ENCODE results near the gene TRIM71. TPM values are rescaled to one million over a fixed set of nuclear protein-coding genes. Genes with fewer than 3 reads are reported as not detected.
A peak's percentile ranks its signal among the peaks of the same experiment; 100 is the strongest.

The TRIM71 gene
- total RNA-seq, 2 donors from 2014 or later, result not detected

DNA sequence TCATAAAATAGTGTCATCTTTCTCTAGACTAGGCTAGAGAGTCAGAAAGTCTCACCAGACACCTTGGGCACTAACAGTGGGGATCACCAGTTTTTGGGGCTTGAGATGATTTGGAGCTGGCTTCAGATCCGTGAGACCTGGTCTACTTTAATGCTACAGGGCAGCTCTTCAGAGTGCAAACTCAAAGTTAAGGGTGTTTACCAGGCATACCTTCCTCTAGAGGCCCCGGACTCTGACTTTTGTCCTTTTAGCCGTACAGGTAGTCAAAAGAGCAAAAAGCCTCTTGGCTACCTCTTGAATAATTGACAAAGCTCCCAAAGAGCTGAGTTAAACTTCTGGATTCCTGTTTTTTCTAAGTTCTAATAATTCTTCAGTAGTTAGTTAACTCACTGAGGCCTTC is 92.2 kb downstream of the TRIM71 start:
- Histone ChIP-seq H3K27ac (no peak overlapping the region), H3K4me3 (no peak overlapping the region), H3K36me3 (no peaks in the 10 kb centered on the region), H3K4me1 (no peaks in the 10 kb centered on the region), H3K27me3 (no peaks in the 10 kb centered on the region), H3K9me3 (no peaks in the 10 kb centered on the region)
- TF ChIP-seq CTCF (IDR thresholded peaks at IDR 0.05), result no peak
- DNase-seq (ENCODE audit: low spot score), result no peak

DNA sequence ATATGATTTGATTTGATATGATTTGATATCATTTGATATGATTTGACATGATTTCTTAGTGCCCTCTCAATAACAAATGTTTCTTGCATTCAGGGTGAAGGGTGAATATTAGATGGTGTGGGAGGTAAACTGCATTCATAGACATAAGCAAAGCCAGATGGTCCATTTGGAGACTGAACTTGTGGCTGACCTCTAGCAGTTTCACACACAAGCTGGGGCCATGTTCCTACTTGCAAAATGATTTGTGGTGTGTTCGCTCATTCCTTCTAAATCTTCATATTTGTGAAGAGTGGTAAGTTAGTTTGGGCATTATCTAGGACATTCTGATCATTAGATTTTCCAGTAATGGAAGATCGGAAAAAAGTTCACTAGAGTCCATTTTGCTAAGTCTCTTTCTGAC is 93.2 kb downstream of the TRIM71 start:
- no peaks in the 10 kb centered on the region for H3K4me1 ChIP-seq
- H3K4me3 ChIP-seq, result no peak overlapping the region
- H3K27ac ChIP-seq, result no peak overlapping the region
- no peaks in the 10 kb centered on the region for H3K27me3 ChIP-seq
- H3K36me3 ChIP-seq, result no peaks in the 10 kb centered on the region
- no peak for TF ChIP-seq CTCF (IDR thresholded peaks at IDR 0.05)
- DNase-seq (ENCODE audit: low spot score), result no peak
- H3K9me3 ChIP-seq, result no peaks in the 10 kb centered on the region

DNA sequence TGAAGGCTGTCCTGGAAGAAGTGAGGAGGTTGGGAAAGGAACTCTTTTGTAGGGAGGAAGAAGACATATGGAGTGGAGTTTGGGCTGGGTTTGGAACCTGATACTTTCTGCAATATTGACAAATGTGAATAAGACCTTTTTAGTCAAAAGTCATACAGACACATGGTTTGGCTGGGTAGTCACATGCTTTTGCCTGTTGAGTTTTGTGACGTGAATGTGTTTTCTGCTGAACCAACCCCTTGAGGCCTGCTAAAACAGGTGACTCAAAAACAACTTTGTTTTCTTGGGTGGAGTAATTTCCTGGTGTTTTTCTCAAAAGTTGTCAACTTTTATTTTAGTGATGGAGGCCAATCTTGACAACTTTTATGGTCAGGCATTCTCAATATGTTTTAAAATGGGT is 94.2 kb downstream of the TRIM71 start:
- Histone ChIP-seq H3K4me1 (no peaks in the 10 kb centered on the region), H3K36me3 (no peaks in the 10 kb centered on the region), H3K4me3 (no peak overlapping the region), H3K9me3 (no peaks in the 10 kb centered on the region), H3K27me3 (no peaks in the 10 kb centered on the region), H3K27ac (no peak overlapping the region)
- no peak for DNase-seq (ENCODE audit: low spot score)
- no peak for TF ChIP-seq CTCF (IDR thresholded peaks at IDR 0.05)

DNA sequence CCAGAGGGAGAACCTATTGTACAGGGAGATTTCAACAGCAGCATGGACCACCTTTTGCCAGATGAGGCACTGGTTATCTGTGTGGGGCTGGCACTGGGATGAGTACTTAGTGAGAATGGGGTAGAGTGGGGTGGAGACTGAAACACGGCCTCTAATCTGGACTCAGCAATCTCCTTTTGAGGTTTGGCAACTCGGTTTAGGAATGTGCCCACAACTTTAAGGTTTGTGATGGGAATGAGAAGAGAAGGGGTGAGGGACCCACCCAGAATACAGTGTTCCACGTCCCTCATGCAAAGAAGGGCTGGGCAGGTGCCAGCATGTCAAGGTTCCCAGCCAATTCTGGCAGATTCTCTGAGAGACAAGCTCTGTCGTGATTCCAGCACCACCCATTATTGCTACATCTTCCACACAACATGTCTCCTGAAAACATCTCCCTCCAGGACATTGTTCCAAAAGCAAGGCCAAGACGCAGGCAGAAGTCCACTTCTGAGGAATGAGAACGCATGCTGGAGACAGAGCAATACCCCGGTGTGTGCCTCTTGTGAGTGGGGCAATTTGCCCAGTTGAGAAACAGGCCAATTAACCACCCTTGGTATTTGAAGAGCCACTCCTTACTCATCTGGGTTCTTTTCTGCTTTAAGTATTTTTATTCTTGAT is 96.1 kb downstream of the TRIM71 start:
- H3K4me1 ChIP-seq, result no peaks in the 10 kb centered on the region
- no peaks in the 10 kb centered on the region for H3K27me3 ChIP-seq
- no peaks in the 10 kb centered on the region for H3K9me3 ChIP-seq
- peak overlapping the region in 1 of 2 donors; percentile 32 for H3K27ac ChIP-seq
- H3K36me3 ChIP-seq, result no peaks in the 10 kb centered on the region
- TF ChIP-seq CTCF (IDR thresholded peaks at IDR 0.05), result no peak
- no peak overlapping the region for H3K4me3 ChIP-seq
- peak; percentile 80 for DNase-seq (ENCODE audit: low spot score)

DNA sequence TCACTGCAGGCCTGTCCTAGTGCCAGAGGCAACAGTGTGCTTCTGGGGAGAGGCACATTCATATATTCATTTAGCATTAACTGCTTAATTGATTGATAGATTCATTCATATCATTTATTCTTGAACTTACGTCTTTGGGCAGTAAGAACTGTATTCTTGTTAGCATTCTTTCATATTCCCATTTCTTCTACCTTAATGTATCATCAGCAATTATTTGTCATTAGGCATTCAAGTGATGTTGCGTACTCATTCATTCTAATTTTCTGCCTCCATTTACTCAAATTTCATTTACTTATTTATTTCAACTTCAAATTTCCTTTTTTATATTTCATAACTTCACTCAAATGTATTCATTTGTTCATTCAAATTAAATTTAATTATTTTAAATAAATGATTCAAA is 102.1 kb downstream of the TRIM71 start:
- Histone ChIP-seq H3K27ac (no peak overlapping the region), H3K9me3 (no peaks in the 10 kb centered on the region), H3K36me3 (no peaks in the 10 kb centered on the region), H3K4me3 (no peak overlapping the region), H3K27me3 (no peaks in the 10 kb centered on the region), H3K4me1 (no peaks in the 10 kb centered on the region)
- no peak for TF ChIP-seq CTCF (IDR thresholded peaks at IDR 0.05)
- no peak for DNase-seq (ENCODE audit: low spot score)

GRCh38 chr3:32922078-32922477 is 104.3 kb downstream of the TRIM71 start:
- TF ChIP-seq CTCF (IDR thresholded peaks at IDR 0.05), result no peak
- Histone ChIP-seq H3K27ac (no peak overlapping the region), H3K4me3 (no peak overlapping the region), H3K9me3 (no peaks in the 10 kb centered on the region), H3K36me3 (no peaks in the 10 kb centered on the region), H3K4me1 (no peaks in the 10 kb centered on the region), H3K27me3 (no peaks in the 10 kb centered on the region)
- no peak for DNase-seq (ENCODE audit: low spot score)

All from right atrium auricular region (tissue), 2 donors.